ENCODE data around the gene KRTAP20-4.

DNA sequence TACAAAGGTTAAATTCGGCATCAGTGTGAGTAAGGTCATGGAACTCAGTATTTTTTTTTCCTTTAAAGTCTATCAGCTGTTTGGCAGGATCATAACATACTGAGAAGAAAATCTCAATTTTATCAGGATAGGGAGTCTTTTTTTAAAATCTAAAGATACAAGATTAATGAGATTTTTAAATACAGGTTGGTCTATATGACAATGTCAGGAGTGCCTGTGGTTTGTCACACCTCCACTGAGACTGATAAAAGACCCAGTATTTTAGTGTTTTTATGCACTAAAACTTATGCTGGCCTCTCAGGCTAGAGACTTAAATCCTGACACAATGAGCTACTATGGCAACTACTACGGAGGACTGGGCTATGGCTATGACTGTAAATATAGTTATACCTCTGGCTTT, 22.1 kb downstream of the KRTAP20-4 start, which contains the start of gene KRTAP20-3:
- TF ChIP-seq, protein P1, sequence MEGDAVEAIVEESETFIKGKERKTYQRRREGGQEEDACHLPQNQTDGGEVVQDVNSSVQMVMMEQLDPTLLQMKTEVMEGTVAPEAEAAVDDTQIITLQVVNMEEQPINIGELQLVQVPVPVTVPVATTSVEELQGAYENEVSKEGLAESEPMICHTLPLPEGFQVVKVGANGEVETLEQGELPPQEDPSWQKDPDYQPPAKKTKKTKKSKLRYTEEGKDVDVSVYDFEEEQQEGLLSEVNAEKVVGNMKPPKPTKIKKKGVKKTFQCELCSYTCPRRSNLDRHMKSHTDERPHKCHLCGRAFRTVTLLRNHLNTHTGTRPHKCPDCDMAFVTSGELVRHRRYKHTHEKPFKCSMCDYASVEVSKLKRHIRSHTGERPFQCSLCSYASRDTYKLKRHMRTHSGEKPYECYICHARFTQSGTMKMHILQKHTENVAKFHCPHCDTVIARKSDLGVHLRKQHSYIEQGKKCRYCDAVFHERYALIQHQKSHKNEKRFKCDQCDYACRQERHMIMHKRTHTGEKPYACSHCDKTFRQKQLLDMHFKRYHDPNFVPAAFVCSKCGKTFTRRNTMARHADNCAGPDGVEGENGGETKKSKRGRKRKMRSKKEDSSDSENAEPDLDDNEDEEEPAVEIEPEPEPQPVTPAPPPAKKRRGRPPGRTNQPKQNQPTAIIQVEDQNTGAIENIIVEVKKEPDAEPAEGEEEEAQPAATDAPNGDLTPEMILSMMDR (conservative IDR thresholded peaks at IDR 0.05 in 1 of 2, IDR thresholded peaks at IDR 0.05 in 1 of 2; ENCODE audit: extremely low read depth in 1 of 2, insufficient read depth in 1 of 2, low read depth in 1 of 2, low read length in 2 of 2), result no peak
- TF ChIP-seq EZH2 (IDR thresholded peaks at IDR 0.05; ENCODE audit: borderline replicate concordance, low read length), result no peak
